Liver (tissue), 9 donors: Measurements from ENCODE around the gene CTNNA1. TPM values are rescaled to one million over a fixed set of nuclear protein-coding genes. Genes with fewer than 3 reads are reported as not detected.

ENCODE experiments used
- DNase-seq: peaks from one replicate; pipeline ENCODE4 v3.0.0-alpha.2; 2017; ENCODE audit warnings: low spot score
- H3K27ac ChIP-seq, 2 donors: one replicate each; pipeline ENCODE4 v1.7.0; 2013; ENCODE audit warnings: inconsistent platforms in 2 of 2, low read length in 2 of 2, control low read depth in 1 of 2, low read depth in 1 of 2, mild to moderate bottlenecking in 1 of 2
- H3K27me3 ChIP-seq, 4 donors: one replicate each; pipeline versions ENCODE4 v1.6.1 to v1.7.0; 2013; ENCODE audit warnings: low read length in 3 of 4, inconsistent platforms in 1 of 4, mild to moderate bottlenecking in 1 of 4, moderate library complexity in 1 of 4; ENCODE audit not compliant: control insufficient read depth in 4 of 4, insufficient read depth in 4 of 4
- H3K36me3 ChIP-seq, 4 donors: one replicate each; pipeline versions ENCODE4 v1.6.1 to v1.7.0; 2013; ENCODE audit warnings: low read length in 3 of 4, mild to moderate bottlenecking in 3 of 4, low read depth in 1 of 4, moderate library complexity in 1 of 4; ENCODE audit not compliant: control insufficient read depth in 4 of 4, insufficient read depth in 3 of 4
- H3K4me1 ChIP-seq, 4 donors: one replicate each; pipeline versions ENCODE4 v1.6.1 to v1.7.0; 2013; ENCODE audit warnings: low read length in 3 of 4, mild to moderate bottlenecking in 3 of 4, moderate library complexity in 1 of 4; ENCODE audit not compliant: control insufficient read depth in 4 of 4, insufficient read depth in 4 of 4
- H3K4me3 ChIP-seq, 3 donors: one replicate each; pipeline versions ENCODE4 v1.6.1 to v1.7.0; 2013; ENCODE audit warnings: low read length in 3 of 3, control low read depth in 1 of 3, low read depth in 1 of 3, mild to moderate bottlenecking in 1 of 3
- H3K9ac ChIP-seq, 2 donors: one replicate each; pipeline ENCODE4 v1.7.0; 2013; ENCODE audit warnings: low read length in 2 of 2, mild to moderate bottlenecking in 2 of 2, moderate library complexity in 2 of 2, control low read depth in 1 of 2, low read depth in 1 of 2
- H3K9me3 ChIP-seq, 4 donors: one replicate each; pipeline versions ENCODE4 v1.6.1 to v1.7.0; 2013; ENCODE audit warnings: low read length in 3 of 4; ENCODE audit not compliant: control insufficient read depth in 4 of 4
- ATF3 ChIP-seq: IDR thresholded peaks from 2 replicates; pipeline ENCODE4 v1.6.1; 2016; ENCODE audit warnings: antibody characterized with exemption
- CTCF ChIP-seq: fragments of 150-350 bp; IDR thresholded peaks from 2 replicates; pipeline ENCODE4 v1.5.1; 2017; ENCODE audit warnings: improper control_type of control experiment, low read depth, low read length; ENCODE audit not compliant: missing input control
- EGR1 ChIP-seq, 2 donors: IDR thresholded peaks; 2 replicates each; pipeline ENCODE4 v1.6.1; 2016 to 2018; ENCODE audit warnings: antibody characterized with exemption in 2 of 2, low read depth in 2 of 2
- FOXA1 ChIP-seq: IDR thresholded peaks from 2 replicates; pipeline ENCODE4 v1.6.1; 2016; ENCODE audit warnings: antibody characterized with exemption
- FOXA2 ChIP-seq: IDR thresholded peaks from 2 replicates; pipeline ENCODE4 v1.6.1; 2016; ENCODE audit warnings: antibody characterized with exemption
- GABPA ChIP-seq, 2 donors: IDR thresholded peaks in 1 of 2; conservative IDR thresholded peaks in 1 of 2; 2 replicates each; pipeline ENCODE4 v1.6.1; 2016; ENCODE audit warnings: antibody characterized with exemption in 2 of 2, mild to moderate bottlenecking in 1 of 2, moderate library complexity in 1 of 2
- HNF4A ChIP-seq, 2 donors: conservative IDR thresholded peaks; 2 replicates each; pipeline ENCODE4 v1.6.1; 2016; ENCODE audit warnings: antibody characterized with exemption in 2 of 2, mild to moderate bottlenecking in 2 of 2
- HNF4G ChIP-seq: IDR thresholded peaks from 2 replicates; pipeline ENCODE4 v1.6.1; 2016; ENCODE audit warnings: antibody characterized with exemption
- JUND ChIP-seq, 2 donors: IDR thresholded peaks; 2 replicates each; pipeline ENCODE4 v1.6.1; 2016; ENCODE audit warnings: antibody characterized with exemption in 2 of 2
- NR2F2 ChIP-seq: IDR thresholded peaks from 2 replicates; pipeline ENCODE4 v1.6.1; 2016; ENCODE audit warnings: antibody characterized with exemption
- RAD21 ChIP-seq, 2 donors: IDR thresholded peaks; 2 replicates each; pipeline ENCODE4 v1.6.1; 2016; ENCODE audit warnings: antibody characterized with exemption in 2 of 2, mild to moderate bottlenecking in 2 of 2
- REST ChIP-seq: IDR thresholded peaks from 2 replicates; pipeline ENCODE4 v1.6.1; 2016; ENCODE audit warnings: antibody characterized with exemption, mild to moderate bottlenecking
- RXRA ChIP-seq, 2 donors: IDR thresholded peaks; 2 replicates each; pipeline ENCODE4 v1.6.1; 2017 to 2018; ENCODE audit warnings: antibody characterized with exemption in 2 of 2, mild to moderate bottlenecking in 1 of 2
- SP1 ChIP-seq: IDR thresholded peaks from 2 replicates; pipeline ENCODE4 v1.6.1; 2018; ENCODE audit warnings: antibody characterized with exemption, mild to moderate bottlenecking
- TAF1 ChIP-seq: conservative IDR thresholded peaks from 2 replicates; pipeline ENCODE4 v1.6.1; 2016; ENCODE audit warnings: antibody characterized with exemption, mild to moderate bottlenecking
- WGBS: extraction: QIAGEN DNeasy Blood & Tissue Kit; methylation state at CpG from one replicate; pipeline ENCODE4 v1.1.7; 2013; 5-methylcytosine and 5-hydroxymethylcytosine counted together
- polyA plus RNA-seq, 2 donors: library from polyadenylated mRNA; stranded (reverse) in 1 of 2; unstranded in 1 of 2; fragments of 200-250 nt in 1 of 2; fragments of >200 nt in 1 of 2; fragmentation: Nextera tagmentation in 1 of 2; extraction: Ambion mirVana in 1 of 2; gene quantifications; one replicate each; pipeline versions ENCODE4 v1.2.1 to v1.2.3, GENCODE V29; 2013 to 2015
- total RNA-seq, 2 donors: library from RNA; depleted of rRNA; stranded (reverse); fragments of >200 nt; gene quantifications; one replicate each; pipeline ENCODE4 v1.2.3, GENCODE V29; 2014
- TF ChIP-seq, protein P1 (sequence below): IDR thresholded peaks from 2 replicates; pipeline ENCODE4 v1.6.1; 2016; ENCODE audit warnings: antibody characterized with exemption
- TF ChIP-seq, protein P2 (sequence below): IDR thresholded peaks from 2 replicates; pipeline ENCODE4 v1.6.1; 2016; ENCODE audit warnings: antibody characterized with exemption
- donor health status: healthy.
- donor health status: healthy.
- donor health status: healthy.
- donor health status: healthy.
- donor health status: healthy.

The CTNNA1 gene
- total and polyA plus RNA-seq, 4 donors, result 39.9 to 150 (median 103) TPM

DNA sequence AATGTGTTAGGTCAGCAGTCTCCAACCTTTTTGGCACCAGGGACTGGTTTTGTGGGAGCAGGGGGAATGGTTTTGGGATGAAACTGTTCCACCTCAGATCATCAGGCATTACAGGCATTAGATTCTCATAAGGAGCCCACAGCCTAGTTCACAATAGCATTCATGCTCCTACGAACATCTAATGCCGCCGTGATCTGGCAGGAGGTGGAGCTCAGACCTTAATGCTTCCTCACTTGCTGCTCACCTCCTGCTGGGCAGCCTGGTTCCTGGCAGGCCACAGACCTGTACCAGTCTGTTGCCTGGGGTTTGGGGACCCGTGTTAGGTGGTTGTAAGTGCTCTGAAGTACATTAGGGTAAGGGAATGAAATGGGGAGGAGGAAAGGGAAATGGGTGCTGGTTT, 9.7 kb upstream of the CTNNA1 start:
- H3K4me1 ChIP-seq, result peaks cover 0 to 4% (median 0%) of the 10 kb centered on the region in 4 donors
- H3K9ac ChIP-seq, result no peak overlapping the region
- 91% methylated on average over 4 of the region's 4 CpGs for WGBS
- no peak for TF ChIP-seq GABPA (IDR thresholded peaks at IDR 0.05 in 1 of 2, conservative IDR thresholded peaks at IDR 0.05 in 1 of 2)
- TF ChIP-seq RXRA (IDR thresholded peaks at IDR 0.05), result no peak
- no peak for TF ChIP-seq TAF1
- no peak for TF ChIP-seq HNF4A (conservative IDR thresholded peaks at IDR 0.05)
- no peak for TF ChIP-seq CTCF
- no peaks in the 10 kb centered on the region for H3K9me3 ChIP-seq
- no peak overlapping the region for H3K4me3 ChIP-seq
- H3K36me3 ChIP-seq, result no peaks in the 10 kb centered on the region
- no peak overlapping the region for H3K27ac ChIP-seq
- H3K27me3 ChIP-seq, result no peaks in the 10 kb centered on the region
- DNase-seq, result no peak

DNA sequence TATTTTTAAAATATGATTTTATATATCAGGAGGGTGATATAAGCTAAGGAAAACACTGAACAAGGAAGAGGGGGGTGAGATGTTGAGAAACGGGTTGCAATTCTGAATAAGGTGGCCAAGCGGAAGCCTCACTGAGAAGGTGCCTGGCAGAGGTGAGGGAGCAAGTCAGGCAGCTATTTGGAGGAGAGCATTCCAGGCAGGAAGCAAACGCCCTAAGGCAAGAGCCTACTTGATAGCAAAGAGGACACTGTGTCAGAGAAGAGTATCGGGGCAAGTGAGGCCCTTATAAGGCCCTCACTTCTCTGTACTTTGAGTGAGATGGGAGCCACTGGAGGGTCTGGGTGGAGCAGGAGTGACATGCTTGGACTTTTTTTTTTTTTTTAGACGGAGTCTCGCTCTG, 8.0 kb upstream of the CTNNA1 start:
- 98% methylated on average over 6 of the region's 6 CpGs for WGBS
- no peaks in the 10 kb centered on the region for H3K36me3 ChIP-seq
- H3K9me3 ChIP-seq, result no peaks in the 10 kb centered on the region
- TF ChIP-seq, protein P1, sequence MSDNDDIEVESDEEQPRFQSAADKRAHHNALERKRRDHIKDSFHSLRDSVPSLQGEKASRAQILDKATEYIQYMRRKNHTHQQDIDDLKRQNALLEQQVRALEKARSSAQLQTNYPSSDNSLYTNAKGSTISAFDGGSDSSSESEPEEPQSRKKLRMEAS, result no peak
- H3K4me3 ChIP-seq, result no peak overlapping the region
- H3K4me1 ChIP-seq, result peaks cover 0 to 4% (median 0%) of the 10 kb centered on the region in 4 donors
- H3K9ac ChIP-seq, result no peak overlapping the region
- no peaks in the 10 kb centered on the region for H3K27me3 ChIP-seq
- no peak for DNase-seq
- no peak overlapping the region for H3K27ac ChIP-seq

GRCh38 chr5:138748630-138749081, 4.6 kb upstream of the CTNNA1 start:
- no peak for DNase-seq
- Histone ChIP-seq H3K36me3 (no peaks in the 10 kb centered on the region), H3K9me3 (no peaks in the 10 kb centered on the region), H3K4me1 (peaks cover 0 to 2% (median 1%) of the 10 kb centered on the region in 4 donors), H3K4me3 (no peak overlapping the region), H3K27ac (no peak overlapping the region), H3K9ac (no peak overlapping the region), H3K27me3 (no peaks in the 10 kb centered on the region)
- TF ChIP-seq, protein P1, result no peak
- TF ChIP-seq RAD21 (IDR thresholded peaks at IDR 0.05) (no peak), REST (no peak), NR2F2 (no peak), SP1 (no peak), TAF1 (no peak), HNF4G (no peak), HNF4A (conservative IDR thresholded peaks at IDR 0.05) (no peak), JUND (IDR thresholded peaks at IDR 0.05) (no peak), FOXA1 (no peak), EGR1 (IDR thresholded peaks at IDR 0.05; ENCODE audit: low read depth in 2 of 2) (no peak), CTCF (no peak), RXRA (IDR thresholded peaks at IDR 0.05) (no peak), ATF3 (no peak), FOXA2 (no peak)
- TF ChIP-seq, protein P2, sequence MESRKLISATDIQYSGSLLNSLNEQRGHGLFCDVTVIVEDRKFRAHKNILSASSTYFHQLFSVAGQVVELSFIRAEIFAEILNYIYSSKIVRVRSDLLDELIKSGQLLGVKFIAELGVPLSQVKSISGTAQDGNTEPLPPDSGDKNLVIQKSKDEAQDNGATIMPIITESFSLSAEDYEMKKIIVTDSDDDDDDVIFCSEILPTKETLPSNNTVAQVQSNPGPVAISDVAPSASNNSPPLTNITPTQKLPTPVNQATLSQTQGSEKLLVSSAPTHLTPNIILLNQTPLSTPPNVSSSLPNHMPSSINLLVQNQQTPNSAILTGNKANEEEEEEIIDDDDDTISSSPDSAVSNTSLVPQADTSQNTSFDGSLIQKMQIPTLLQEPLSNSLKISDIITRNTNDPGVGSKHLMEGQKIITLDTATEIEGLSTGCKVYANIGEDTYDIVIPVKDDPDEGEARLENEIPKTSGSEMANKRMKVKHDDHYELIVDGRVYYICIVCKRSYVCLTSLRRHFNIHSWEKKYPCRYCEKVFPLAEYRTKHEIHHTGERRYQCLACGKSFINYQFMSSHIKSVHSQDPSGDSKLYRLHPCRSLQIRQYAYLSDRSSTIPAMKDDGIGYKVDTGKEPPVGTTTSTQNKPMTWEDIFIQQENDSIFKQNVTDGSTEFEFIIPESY, result no peak
- 88% methylated on average over 6 of the region's 6 CpGs for WGBS
